ENCODE results near the gene S100A1.
"Not testable (repeated sequence)": the region's sequence is repeated elsewhere in the genome, so short reads cannot be mapped to it uniquely, and the experiment has no call there.

Gene S100A1

DNA sequence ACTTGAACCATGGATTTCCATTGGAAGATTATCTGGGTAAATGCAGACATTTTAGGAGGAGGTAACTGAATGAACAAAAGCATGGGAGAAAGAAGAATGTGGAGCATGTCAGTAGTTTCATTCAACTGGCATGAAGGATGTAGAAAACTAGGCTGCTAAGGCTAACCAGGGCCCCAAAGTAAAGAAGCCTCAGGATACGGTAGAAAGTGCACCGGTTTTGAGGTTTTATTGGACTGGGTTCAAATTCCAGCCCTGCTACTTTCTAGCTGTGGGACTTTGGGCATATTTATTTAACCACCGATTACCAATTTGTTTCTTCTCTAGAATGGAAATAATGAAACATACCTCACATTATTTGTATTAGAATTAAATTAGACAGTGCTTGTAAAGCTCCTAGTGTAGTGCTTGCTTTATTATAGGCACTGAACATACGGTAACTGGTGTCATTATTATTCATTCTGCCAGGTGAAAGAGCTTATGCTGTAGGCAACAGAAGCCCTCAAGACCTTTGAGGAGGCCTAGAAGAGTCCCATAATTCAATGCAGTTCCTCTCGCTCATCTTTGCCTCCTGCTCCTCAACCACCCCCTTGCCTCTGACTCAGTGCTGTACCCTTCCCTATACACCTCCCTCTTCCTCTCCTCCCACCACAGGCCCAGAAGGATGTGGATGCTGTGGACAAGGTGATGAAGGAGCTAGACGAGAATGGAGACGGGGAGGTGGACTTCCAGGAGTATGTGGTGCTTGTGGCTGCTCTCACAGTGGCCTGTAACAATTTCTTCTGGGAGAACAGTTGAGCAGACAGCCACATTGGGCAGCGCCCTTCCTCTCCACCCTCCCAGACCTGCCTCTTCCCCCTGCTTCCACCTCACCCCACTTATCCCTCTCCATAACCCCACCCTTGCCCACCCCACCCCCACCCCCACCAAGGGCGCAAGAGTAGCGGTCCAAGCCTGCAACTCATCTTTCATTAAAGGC is 3.1 kb downstream of the S100A1 start:
- DNase-seq (ENCODE audit: low read depth) = no peak

DNA sequence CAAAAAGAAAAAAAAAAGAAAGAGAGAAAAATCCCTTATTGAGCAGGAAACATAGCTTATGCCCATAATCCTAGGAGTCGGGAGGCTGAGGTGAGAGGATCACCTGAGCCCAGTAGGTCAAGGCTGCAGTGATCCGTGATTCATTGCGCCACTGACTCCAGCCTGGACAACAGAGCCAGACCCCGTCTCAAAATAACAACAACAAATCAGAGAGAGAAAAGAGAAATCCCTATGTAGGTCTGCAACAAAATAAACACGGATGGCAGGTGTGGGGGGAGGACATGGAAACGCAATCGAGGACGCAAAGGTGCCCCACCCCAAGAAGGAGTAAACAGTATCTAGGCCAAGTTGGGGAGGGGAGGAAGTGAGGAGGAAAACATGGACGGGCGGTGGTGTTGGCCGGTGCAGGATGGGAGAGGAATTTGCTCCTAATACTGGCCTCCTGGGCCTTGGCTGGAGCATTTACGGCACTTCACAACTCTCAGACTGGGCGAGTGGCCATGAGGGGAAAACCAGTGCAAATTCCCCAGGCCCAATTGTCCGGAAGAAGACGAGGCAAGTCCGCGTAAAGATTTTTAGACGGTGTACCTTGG is 5.0 kb downstream of the S100A1 start:
- DNase-seq (ENCODE audit: low read depth) = no peak

DNA sequence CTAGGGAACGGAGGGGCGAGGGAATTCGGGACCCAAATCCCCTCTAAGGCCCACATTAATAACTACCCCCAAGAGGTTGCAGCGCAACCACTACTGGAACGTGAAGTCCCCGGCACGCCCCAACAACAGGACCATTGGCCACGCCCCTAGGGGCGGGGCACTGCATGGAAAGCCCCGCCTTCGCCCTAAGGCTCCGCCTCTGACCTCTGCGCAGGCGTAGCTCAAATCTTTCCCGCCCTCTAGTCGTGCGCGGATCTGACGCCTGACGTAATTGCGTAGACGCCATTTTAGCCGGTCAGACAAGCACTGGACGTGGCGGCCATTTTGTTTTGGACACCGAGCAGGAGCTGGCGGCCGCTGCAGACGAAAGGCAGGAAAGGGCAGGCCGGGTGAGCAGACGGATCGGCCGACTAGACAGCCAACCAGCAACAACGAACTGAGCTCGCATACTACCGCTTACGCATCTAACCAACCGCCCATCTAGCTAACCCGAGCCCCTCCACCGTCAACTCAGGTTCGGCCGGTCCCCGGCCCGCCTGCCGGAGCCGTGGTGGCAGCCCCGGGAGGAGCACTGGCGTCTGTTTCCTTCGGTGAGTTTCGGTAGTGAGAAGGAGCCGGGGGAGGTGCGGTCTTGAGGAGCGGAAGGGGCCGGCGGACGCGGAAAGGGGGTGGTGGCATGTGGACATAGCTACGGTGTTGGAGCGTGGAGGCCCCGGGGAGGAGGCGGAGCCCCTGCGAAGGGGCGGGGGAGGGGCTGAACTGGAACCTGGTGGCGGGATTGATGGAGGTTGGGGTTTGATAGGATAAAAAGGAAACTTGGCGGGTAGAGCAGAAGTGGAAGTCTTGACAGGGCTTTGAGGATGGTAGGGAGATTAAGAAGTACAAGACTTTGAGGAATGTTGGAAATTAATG is 5.8 kb downstream of the S100A1 start, which contains the start of gene CHTOP:
Gene CHTOP, plus strand, starts transcription at position 313 of the 912 bp plus-strand sequence. CDS start 2,523 bp downstream, outside the sequence.
- DNase-seq (ENCODE audit: low read depth) = peak; percentile 97

DNA sequence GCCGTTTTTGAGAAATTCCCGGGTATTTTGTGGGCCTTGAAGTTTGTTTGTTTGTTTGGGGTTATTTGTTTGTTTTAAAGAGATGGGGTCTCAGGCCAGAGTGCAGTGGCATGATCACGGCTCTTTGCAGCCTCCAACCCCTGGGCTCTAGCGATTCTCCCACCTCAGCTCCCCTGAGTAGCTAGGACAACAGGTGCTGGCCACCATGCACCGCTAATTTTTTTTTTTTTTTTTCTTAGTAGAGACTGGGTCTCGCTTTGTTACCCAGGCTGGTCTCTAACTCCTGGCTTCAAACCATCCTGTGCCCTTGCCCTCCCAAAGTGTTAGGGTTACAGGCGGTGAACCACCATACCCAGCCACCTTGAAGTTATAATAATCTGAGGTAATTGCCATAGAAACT is 7.6 kb downstream of the S100A1 start:
- no peak for DNase-seq (ENCODE audit: low read depth)

DNA sequence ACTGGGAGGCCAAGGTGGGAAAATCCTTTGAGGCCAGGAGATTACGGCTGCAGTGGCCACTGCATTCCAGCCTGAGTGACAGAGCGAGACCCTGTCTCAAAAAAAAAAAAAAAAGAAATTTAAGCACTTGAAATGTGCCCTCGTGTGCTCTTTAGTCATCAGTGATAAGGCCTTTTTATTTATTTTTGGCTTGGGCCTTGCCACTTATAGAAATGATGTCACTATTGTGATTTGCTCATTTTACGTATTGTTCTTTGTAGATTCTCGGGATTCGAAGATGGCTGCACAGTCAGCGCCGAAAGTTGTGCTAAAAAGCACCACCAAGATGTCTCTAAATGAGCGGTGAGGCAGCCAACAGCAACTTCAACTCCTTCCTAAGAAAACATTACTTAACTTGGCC is 8.1 kb downstream of the S100A1 start:
- no peak for DNase-seq (ENCODE audit: low read depth)

DNA sequence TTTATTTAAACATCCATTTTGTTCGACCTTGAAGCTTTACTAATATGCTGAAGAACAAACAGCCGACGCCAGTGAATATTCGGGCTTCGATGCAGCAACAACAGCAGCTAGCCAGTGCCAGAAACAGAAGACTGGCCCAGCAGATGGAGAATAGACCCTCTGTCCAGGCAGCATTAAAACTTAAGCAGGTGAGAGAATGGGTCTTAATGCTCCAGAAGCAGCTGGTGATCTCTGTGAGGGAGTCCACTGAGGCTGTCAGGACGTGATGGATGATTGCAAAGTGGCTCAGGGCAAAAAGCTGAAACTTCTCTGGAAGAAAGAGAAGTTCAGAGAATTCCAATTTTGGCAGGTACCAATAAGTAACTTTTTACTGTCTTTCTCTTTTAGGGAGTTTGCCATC is 10.0 kb downstream of the S100A1 start:
- DNase-seq (ENCODE audit: low read depth) = no peak

DNA sequence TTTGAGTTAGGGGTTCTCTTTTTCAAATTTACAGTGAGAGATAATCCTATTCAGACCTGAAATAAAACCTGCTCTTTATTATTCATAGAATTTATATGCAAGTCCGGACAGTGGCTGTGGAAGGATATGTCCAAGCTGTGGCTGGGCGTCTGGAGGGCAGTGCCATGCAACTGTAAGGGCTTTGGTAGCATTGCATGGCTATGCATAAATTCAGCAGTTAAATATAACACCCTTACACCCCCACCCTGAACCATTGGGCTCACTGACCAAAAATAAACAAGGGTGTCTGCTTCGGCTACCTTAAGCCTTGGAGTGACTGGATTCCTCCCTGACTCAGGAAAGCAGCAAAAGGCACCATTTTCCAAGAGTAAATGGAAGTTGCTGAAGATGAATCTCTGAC is 11.0 kb downstream of the S100A1 start:
- DNase-seq (ENCODE audit: low read depth) = no peak

DNA sequence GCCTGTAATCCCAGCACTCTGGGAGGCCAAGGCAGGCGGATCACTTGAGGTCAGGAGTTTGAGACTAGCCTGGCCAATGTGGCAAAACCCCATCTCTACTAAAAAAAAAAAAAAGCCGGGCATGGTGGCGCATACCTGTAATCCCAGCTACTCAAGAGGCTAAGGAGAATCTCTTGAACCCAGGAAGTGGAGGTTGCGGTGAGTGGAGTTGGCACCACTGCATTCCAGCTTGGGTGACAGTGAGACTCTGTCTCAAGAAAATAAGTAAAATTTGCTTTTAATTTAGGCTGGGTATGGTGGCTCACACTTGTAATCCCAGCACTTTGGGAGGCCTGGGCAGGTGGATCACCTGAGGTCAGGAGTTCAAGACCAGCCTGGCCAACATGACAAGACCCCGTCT is 12.0 kb downstream of the S100A1 start:
- not testable (repeated sequence) for DNase-seq (ENCODE audit: low read depth)

DNA sequence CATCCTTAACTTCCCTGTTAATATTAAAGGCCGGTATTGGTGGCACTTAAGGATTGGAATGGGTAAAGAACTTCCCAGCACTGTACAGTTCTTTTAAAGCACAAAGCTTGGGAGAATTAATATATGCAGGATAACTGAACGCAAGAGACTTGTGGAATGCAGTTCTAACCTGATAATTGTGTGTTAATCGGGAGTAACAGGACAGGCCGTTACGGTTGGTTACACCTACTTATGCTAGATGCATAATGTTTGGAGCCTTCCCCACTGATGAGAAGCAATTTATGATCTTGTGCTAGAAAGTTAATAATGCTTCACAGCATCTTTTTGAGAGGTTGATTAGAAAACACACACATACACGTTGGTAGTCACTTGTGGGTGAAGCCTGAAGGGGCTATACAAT is 12.6 kb downstream of the S100A1 start:
- no peak for DNase-seq (ENCODE audit: low read depth)

DNA sequence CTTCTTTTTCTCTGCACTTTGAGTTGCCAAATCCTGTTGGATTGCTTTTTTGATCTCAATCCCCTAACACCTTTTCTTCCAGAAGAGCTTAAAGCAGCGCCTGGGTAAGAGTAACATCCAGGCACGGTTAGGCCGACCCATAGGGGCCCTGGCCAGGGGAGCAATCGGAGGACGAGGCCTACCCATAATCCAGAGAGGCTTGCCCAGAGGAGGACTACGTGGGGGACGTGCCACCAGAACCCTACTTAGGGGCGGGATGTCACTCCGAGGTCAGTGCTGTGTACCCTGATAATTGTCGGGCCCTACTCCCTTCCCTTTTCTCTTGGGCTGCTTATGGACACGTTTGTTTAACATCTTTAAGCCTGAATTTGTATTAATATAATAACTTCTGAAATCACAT is 13.9 kb downstream of the S100A1 start:
- DNase-seq (ENCODE audit: low read depth) = no peak

DNA sequence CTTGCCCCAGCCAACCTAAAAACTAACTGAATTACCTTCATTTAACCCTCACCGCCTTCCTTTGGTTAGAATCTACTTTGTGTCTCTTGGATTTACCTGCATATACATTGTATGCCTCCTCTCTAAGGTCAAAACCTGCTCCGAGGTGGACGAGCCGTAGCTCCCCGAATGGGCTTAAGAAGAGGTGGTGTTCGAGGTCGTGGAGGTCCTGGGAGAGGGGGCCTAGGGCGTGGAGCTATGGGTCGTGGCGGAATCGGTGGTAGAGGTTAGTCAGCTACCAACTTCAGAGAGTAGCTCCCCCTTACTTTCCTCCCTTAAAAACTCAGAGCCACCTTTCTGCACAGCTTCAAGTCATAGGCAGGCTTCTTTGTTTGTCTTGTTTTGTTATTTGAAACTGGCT is 14.9 kb downstream of the S100A1 start:
- no peak for DNase-seq (ENCODE audit: low read depth)

DNA sequence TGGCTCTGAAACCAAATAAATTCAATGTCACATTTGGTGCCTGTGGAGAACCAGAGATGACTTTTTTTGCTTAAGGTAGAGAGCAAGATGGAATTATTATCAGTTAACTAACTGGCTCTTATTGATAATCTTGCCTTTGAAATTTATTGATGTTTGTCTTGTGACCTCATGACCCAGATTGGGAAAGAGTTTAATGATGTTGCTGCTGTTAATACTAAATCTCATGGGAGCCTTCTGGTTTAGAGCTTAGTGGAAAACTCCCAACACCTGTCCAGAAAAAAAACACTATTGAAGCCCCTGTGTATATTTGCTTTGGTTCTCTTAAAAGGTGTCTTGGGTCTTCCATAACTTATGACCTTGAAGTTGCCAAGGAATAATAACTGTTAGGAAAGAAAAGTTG is 15.6 kb downstream of the S100A1 start:
- no peak for DNase-seq (ENCODE audit: low read depth)

DNA sequence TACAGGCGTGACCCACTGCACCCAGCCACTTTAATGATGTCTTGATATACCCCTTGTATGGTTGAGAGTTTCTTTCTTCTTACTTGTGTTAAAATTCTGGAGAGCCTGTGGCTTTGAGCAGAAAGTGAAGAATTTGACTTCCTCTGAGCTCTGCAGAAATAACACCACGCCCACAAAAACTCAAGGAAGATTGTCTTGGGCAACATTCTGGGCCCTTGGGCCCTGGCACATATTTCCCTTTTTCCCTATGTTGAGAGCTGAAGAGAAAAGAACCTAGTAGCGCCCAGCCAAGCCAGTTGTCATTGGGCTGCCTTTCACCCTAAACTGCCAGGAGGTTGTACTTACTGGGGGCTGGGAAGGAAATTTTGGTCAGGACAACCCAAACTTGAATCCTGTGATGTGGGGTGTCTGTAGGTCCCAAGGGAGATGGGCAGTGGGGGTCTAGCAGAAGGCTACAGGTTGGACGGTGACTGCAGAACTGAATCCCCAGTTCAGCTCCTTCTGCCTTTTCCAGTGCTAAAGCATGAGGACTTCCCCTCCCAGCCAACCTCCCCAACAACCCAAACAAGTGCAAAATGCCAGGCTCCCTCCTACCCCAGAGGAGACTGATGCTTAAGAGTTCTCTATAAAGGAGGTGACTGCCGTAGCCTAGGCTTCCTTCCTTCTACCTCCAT is 18.6 kb downstream of the S100A1 start:
- DNase-seq (ENCODE audit: low read depth) = no peak

DNA sequence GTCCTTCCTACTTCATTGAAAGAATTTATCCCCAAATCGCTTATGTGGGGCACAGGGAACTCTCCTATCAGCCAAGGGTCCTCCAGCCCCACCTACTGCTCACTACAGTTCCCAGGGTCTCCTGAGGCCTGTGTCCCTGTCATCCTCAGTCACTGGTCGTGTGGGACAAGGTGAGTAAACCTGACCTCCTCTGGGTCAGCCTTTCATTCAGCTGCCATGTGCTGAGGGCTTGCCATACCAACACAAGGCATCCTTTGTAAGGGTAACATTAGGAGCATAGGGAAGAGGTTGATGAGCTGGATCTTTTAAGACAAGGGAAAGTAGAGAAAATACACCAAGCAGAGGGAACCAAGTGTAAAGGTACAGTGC is 19.1 kb downstream of the S100A1 start:
- no peak for DNase-seq (ENCODE audit: low read depth)

DNA sequence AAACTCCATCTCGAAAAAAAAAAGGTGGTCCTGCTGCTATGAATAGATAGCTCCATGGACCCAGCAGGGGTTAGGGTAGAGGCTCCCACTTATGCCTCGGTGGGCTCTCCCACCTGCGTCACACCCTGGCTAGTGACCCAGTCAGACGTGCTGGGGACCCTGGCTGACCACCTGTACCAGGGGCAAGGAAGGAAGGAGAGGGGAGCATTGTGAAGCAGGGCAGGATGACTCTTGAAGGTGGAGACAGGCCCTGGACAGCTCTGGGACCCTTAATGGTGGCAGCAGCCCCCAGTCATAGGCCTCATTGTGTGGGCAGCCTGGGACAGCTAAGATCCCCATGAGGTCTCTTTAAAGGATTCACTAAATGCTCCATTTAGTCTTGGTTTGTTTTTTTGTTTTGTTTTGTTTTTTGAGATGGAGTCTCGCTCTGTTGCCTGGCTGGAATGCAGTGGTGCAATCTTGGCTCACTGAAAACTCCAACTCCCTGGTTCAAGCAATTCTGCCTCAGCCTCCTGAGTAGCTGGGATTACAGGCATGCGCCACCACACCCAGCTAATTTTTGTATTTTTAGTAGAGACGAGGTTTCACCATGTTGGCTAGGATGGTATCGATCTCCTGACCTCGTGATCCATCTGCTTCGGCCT is 19.9 kb downstream of the S100A1 start:
- no peak for DNase-seq (ENCODE audit: low read depth)

DNA sequence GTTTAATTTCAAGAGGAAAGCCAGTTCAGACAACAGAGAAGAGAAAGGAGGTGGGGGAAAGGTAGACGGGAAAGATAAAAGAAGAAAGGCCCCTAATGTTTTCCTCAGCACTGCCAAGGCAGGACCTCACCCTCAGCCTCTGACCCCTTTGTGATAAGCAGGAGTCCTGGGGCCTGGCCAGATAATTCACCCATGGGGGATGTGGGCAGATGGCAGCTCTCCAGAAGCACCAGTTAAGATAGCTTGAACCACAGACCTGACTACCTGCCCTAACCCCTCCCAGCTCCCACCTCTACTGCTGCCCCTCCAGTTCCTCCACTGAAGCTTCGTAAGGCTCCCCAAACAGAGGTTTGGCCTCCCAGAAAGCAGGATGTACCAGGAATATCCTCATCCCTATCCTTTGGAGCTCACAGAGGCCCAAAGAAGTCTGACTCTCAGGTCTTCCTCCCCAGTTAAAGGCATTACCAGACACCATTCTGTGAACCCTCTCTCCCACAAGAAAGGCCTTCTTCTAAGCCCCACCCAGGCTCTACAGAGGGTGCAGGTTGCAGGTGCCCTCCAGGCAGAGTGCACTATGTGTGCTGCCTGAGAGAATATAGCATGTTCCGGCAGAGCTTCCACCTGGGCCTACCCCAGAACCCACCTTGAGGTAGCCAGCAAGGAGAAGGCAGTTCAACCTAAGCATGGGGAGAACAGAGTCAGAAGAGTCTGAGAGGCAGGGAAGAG is 21.1 kb downstream of the S100A1 start:
- DNase-seq (ENCODE audit: low read depth) = no peak

DNA sequence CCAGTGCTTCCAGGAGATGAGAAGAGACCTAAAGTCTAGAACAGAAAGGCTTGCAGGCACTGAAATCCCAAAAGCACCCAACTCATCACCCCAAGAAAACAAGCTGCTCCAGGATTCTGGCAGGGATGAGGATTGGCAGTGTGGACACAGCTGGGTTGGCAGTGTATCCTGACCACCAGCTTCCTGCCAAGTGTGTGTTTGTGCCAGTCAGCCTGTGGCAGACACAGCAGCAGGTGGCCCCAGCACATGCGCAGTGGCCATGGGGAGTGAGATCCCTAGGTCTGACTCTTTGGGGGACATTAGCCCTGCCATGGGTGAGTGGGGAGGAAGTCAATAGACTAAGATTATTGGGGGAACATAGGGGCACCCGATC is 21.6 kb downstream of the S100A1 start:
- DNase-seq (ENCODE audit: low read depth) = no peak

DNA sequence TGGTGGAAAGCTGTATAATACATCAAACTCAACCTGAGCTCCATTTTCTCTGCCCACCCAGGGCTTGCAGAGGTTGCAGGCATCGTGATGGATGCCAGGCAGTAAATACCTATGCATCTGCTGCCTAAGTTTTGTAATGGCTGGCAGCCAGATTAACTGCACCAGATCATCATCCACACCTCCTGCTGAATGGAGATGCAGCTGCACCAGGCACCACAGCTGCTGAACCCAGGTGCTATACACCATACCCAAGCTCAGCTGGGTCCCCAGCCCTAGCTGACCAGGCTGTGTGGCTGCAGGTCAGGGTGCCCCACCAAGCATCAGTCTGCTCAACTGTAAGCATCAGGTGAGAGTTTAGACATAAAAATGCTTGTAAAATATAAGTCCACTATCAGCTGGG is 23.5 kb downstream of the S100A1 start:
- DNase-seq (ENCODE audit: low read depth) = no peak

DNA sequence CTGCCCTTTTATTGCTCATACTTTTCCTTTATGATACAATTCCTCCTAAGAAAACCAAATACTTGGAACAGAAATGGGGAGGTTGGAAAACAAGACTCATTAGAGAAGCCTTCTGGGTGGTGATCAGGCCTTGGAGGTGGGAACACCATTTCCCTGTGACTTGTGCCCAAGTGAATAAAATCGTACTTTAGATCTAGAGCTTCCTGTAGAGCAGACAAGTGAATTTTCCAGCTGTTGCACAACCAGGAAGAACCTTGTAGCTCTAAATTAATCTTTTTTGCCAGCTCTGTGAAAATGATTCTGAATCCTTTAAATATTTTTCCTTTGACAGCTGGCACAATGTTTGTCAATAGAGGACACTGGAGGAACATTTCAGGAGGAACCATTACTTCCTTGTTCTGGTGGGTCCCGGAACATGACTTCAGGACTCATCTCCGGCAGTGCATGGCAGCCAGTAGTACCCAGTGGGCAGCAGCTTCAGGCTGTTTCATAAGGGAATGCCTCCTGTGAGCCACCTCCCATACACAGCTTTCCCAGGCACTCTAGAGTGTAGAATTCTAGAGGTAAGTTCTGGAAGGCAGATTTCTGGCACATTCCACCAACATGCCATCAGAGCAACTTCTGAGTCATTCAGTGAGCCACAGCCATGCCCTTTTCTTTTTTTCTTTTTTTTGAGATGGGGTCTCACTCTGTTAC is 24.7 kb downstream of the S100A1 start:
- DNase-seq (ENCODE audit: low read depth) = no peak

DNA sequence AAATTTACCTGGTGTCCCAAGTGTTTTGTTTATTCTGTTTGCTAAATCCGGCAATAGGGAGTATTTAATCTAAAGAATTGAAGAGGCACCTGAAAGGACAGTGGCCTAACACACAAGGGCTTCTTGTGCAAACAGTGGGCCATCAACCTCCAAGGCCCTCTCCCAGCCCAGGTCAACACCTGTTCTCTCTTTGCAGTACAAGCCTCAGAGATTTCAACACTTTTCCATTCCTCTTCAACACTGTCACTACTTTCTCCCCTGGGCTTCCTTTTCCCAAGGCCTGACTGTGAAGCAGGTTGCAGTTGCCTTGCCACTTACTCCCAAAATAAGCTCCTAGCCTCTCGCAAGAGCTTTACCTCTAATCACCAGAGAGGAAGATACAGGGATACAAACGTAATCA is 27.1 kb downstream of the S100A1 start:
- DNase-seq (ENCODE audit: low read depth) = no peak
